ENCODE measurements around the gene FAM227B.

FAM227B gene

GRCh38 chr15:49406352-49407118 is 214.1 kb downstream of the FAM227B start:
- TF ChIP-seq GATA3 (IDR thresholded peaks at IDR 0.05; ENCODE audit: low read depth, low read length) (no peak), GATA2 (IDR thresholded peaks at IDR 0.05; ENCODE audit: low read depth, low read length) (no peak)

- TF ChIP-seq GATA3 (IDR thresholded peaks at IDR 0.05; ENCODE audit: low read depth, low read length) (no peak), GATA2 (IDR thresholded peaks at IDR 0.05; ENCODE audit: low read depth, low read length) (no peak)
Measured at GRCh38 chr15:49387471-49387870, 233.1 kb downstream of the FAM227B start.

GRCh38 chr15:49383266-49383665 is 237.4 kb downstream of the FAM227B start:
- TF ChIP-seq GATA3 (IDR thresholded peaks at IDR 0.05; ENCODE audit: low read depth, low read length) = no peak
- no peak for TF ChIP-seq GATA2 (IDR thresholded peaks at IDR 0.05; ENCODE audit: low read depth, low read length)

GRCh38 chr15:49382394-49382793 is 238.2 kb downstream of the FAM227B start:
- TF ChIP-seq GATA2 (IDR thresholded peaks at IDR 0.05; ENCODE audit: low read depth, low read length) (no peak), GATA3 (IDR thresholded peaks at IDR 0.05; ENCODE audit: low read depth, low read length) (no peak)

GRCh38 chr15:49380912-49381311 is 239.7 kb downstream of the FAM227B start:
- TF ChIP-seq GATA3 (IDR thresholded peaks at IDR 0.05; ENCODE audit: low read depth, low read length) (no peak), GATA2 (IDR thresholded peaks at IDR 0.05; ENCODE audit: low read depth, low read length) (no peak)

- TF ChIP-seq GATA3 (IDR thresholded peaks at IDR 0.05; ENCODE audit: low read depth, low read length) = no peak
- no peak for TF ChIP-seq GATA2 (IDR thresholded peaks at IDR 0.05; ENCODE audit: low read depth, low read length)
Measured at GRCh38 chr15:49379996-49380395, 240.6 kb downstream of the FAM227B start.

GRCh38 chr15:49372366-49372765 is 248.3 kb downstream of the FAM227B start:
- no peak for TF ChIP-seq GATA3 (IDR thresholded peaks at IDR 0.05; ENCODE audit: low read depth, low read length)
- no peak for TF ChIP-seq GATA2 (IDR thresholded peaks at IDR 0.05; ENCODE audit: low read depth, low read length)

- TF ChIP-seq GATA2 (IDR thresholded peaks at IDR 0.05; ENCODE audit: low read depth, low read length) = no peak
- no peak for TF ChIP-seq GATA3 (IDR thresholded peaks at IDR 0.05; ENCODE audit: low read depth, low read length)
Measured at GRCh38 chr15:49370782-49371181, 249.8 kb downstream of the FAM227B start.

GRCh38 chr15:49366496-49366895 is 254.1 kb downstream of the FAM227B start:
- TF ChIP-seq GATA2 (IDR thresholded peaks at IDR 0.05; ENCODE audit: low read depth, low read length) = no peak

GRCh38 chr15:49361370-49361769 is 259.2 kb downstream of the FAM227B start:
- no peak for TF ChIP-seq GATA3 (IDR thresholded peaks at IDR 0.05; ENCODE audit: low read depth, low read length)

- TF ChIP-seq GATA2 (IDR thresholded peaks at IDR 0.05; ENCODE audit: low read depth, low read length) = no peak
- no peak for TF ChIP-seq GATA3 (IDR thresholded peaks at IDR 0.05; ENCODE audit: low read depth, low read length)
Measured at GRCh38 chr15:49343546-49343945, 277.1 kb downstream of the FAM227B start.

GRCh38 chr15:49339656-49340055 is 281.0 kb downstream of the FAM227B start:
- TF ChIP-seq GATA3 (IDR thresholded peaks at IDR 0.05; ENCODE audit: low read depth, low read length) (no peak), GATA2 (IDR thresholded peaks at IDR 0.05; ENCODE audit: low read depth, low read length) (no peak)

- TF ChIP-seq GATA3 (IDR thresholded peaks at IDR 0.05; ENCODE audit: low read depth, low read length) (no peak), GATA2 (IDR thresholded peaks at IDR 0.05; ENCODE audit: low read depth, low read length) (no peak)
Measured at GRCh38 chr15:49331951-49332350, 288.7 kb downstream of the FAM227B start.

- no peak for TF ChIP-seq GATA2 (IDR thresholded peaks at IDR 0.05; ENCODE audit: low read depth, low read length)
- no peak for TF ChIP-seq GATA3 (IDR thresholded peaks at IDR 0.05; ENCODE audit: low read depth, low read length)
Measured at GRCh38 chr15:49331442-49331841, 289.2 kb downstream of the FAM227B start.

- no peak for TF ChIP-seq GATA3 (IDR thresholded peaks at IDR 0.05; ENCODE audit: low read depth, low read length)
- no peak for TF ChIP-seq GATA2 (IDR thresholded peaks at IDR 0.05; ENCODE audit: low read depth, low read length)
Measured at GRCh38 chr15:49330166-49330565, 290.5 kb downstream of the FAM227B start.

GRCh38 chr15:49328941-49329340 is 291.7 kb downstream of the FAM227B start:
- TF ChIP-seq GATA3 (IDR thresholded peaks at IDR 0.05; ENCODE audit: low read depth, low read length) = no peak
- TF ChIP-seq GATA2 (IDR thresholded peaks at IDR 0.05; ENCODE audit: low read depth, low read length) = no peak

All from SH-SY5Y (cell line).